ENCODE data around the gene SLC22A17. TPM values are rescaled to one million over a fixed set of nuclear protein-coding genes. Genes with fewer than 3 reads are reported as not detected.

Gene SLC22A17
- total RNA-seq, 1 donor from 2014 or later, result 52.5 TPM

- Mint-ChIP-seq H3K27me3 (no peaks in the 10 kb centered on the region), H3K36me3 (peaks cover 10% of the 10 kb centered on the region), H3K4me3 (peak overlapping the region; percentile 97), H3K9me3 (no peaks in the 10 kb centered on the region), H3K4me1 (ENCODE audit: unreplicated experiment) (peaks cover 17% of the 10 kb centered on the region), H3K27ac (peak overlapping the region; percentile 82)
- no peak for DNase-seq (ENCODE audit: extremely low spot score, unreplicated experiment)
- TF ChIP-seq, protein P1, sequence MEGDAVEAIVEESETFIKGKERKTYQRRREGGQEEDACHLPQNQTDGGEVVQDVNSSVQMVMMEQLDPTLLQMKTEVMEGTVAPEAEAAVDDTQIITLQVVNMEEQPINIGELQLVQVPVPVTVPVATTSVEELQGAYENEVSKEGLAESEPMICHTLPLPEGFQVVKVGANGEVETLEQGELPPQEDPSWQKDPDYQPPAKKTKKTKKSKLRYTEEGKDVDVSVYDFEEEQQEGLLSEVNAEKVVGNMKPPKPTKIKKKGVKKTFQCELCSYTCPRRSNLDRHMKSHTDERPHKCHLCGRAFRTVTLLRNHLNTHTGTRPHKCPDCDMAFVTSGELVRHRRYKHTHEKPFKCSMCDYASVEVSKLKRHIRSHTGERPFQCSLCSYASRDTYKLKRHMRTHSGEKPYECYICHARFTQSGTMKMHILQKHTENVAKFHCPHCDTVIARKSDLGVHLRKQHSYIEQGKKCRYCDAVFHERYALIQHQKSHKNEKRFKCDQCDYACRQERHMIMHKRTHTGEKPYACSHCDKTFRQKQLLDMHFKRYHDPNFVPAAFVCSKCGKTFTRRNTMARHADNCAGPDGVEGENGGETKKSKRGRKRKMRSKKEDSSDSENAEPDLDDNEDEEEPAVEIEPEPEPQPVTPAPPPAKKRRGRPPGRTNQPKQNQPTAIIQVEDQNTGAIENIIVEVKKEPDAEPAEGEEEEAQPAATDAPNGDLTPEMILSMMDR (conservative IDR thresholded peaks at IDR 0.05), result no peak
These were observed 44.7 kb downstream of the SLC22A17 start for GRCh38 chr14:23307687-23308644.

DNA sequence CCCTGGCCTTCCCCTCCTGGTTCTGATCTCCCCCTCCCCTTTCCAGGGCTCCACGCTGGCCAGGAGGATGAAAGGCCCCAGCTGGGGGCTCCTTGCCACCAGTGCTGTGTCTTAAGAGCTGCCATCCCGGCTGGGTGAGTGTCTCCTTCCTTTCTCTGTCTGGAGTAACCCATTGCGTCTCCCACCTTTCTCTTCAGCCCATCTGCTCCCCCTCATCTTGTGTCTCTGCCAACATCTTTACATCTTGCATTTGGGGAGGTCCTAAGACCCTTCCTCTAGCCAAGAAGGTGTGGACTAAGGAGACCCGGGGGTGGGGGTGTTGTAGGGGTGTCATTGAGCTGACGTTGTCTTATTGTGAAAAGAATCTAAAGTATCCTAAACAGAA, 45.5 kb downstream of the SLC22A17 start:
- DNase-seq (ENCODE audit: extremely low spot score, unreplicated experiment), result no peak
- H3K4me1 Mint-ChIP-seq (ENCODE audit: unreplicated experiment), result peaks cover 17% of the 10 kb centered on the region
- peak overlapping the region; percentile 97 for H3K4me3 Mint-ChIP-seq
- H3K36me3 Mint-ChIP-seq, result peaks cover 6% of the 10 kb centered on the region
- H3K27ac Mint-ChIP-seq, result peak overlapping the region; percentile 82
- no peaks in the 10 kb centered on the region for H3K9me3 Mint-ChIP-seq
- TF ChIP-seq, protein P1 (conservative IDR thresholded peaks at IDR 0.05), result no peak
- H3K27me3 Mint-ChIP-seq, result no peaks in the 10 kb centered on the region

DNA sequence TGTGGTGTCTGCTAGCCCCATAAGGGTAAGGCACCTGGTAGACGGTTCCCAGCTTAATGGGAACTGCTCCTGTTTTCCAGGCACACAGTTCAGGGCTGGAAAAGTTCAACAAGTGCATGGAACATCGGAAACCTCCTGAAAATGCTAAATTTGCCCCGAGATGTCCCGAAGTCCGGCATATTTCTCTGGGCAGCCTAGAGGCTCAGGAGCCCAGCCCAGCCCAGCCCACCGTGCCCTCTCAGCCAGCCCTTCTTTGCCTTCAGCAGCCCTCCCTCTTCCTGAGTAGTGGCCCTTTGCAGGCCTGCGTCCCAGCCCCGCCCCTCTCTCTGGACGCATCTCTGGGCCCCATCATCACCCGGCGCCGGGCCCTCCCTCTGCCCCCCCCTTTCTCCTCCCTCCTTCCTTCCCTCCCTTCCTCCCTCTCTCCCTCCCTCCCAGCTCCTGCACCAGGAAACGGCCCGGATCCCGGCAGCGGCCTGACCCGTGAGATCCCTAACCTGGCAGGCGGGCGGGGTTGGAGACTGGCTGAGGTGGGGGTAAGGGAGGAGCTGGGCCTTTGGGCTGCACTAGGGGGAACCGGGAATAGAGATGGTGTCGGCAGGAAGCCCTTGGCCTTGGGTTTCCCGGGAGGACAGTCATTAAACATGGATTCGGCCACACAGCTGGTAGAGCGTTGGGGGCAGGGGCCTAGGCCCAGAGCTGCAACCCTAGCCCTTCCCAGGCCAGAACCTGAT, 46.1 kb downstream of the SLC22A17 start, which contains the start of gene BCL2L2:
Gene BCL2L2, plus strand, starts transcription at position 422 of the 734 bp plus-strand sequence. CDS start 935 bp downstream, outside the sequence.
- DNase-seq (ENCODE audit: extremely low spot score, unreplicated experiment), result peak; percentile 88
- Mint-ChIP-seq H3K9me3 (no peaks in the 10 kb centered on the region), H3K36me3 (peaks cover 6% of the 10 kb centered on the region), H3K27ac (peak within 1 kb of the TSS; percentile 82), H3K4me3 (peak within 1 kb of the TSS; percentile 97), H3K4me1 (ENCODE audit: unreplicated experiment) (peaks cover 17% of the 10 kb centered on the region), H3K27me3 (no peaks in the 10 kb centered on the region)
- TF ChIP-seq, protein P1 (conservative IDR thresholded peaks at IDR 0.05), result no peak

DNA sequence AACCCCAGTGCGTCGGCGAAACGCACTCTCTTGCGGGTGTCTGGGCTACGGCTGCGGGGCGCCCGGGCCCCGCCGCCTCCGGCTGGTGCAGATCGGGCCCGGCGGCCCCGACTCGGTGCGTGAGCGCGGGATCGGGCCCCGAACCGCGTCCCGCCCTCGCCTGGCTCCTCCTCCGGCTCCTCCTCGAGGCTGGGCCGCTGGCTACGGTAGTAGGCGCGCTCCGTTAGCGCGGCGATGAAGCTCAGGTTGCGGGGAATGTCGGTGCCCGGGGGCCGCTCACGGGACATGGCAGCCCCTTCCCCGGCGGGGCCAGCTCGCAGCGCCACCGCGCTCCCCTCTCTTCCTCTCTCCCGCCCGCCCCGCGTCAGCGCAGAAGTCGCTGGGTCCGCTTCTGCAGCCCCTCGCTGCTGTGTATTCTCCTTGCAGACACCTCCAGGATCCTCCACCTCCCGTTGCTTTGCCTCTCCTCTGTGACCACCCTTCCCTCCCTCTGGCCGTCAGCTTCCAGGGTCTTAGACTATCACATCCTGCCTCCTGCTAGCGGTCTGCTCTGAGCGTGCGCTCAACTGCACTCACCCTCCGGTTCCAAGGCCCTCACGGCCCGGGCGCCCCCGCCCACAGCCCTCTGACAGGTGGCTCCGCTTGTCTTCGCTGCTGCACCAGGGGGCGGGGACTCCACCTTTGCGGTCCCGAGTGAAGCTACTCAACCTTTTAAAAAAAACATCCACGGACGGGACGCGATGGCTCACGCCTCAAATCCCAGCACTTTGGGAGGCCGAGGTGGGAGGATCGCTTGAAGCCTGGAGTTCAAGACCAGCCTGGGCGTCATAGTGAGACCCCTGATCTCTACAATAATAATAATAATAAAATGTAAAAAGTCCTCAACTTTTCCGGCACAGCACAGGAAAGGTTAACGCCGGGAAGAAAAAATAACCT, 50.1 kb downstream of the SLC22A17 start, which contains the start of gene PPP1R3E:
Gene PPP1R3E, minus strand, starts transcription at position 570 of the 936 bp plus-strand sequence. Its CDS starts 283 bp downstream, at position 287.
- TF ChIP-seq, protein P1 (conservative IDR thresholded peaks at IDR 0.05), result no peak
- Mint-ChIP-seq H3K27me3 (no peaks in the 10 kb centered on the region), H3K4me1 (ENCODE audit: unreplicated experiment) (peaks cover 14% of the 10 kb centered on the region), H3K4me3 (peak within 1 kb of the TSS; percentile 99), H3K9me3 (no peaks in the 10 kb centered on the region), H3K36me3 (peaks cover 2% of the 10 kb centered on the region), H3K27ac (peak within 1 kb of the TSS; percentile 97)
- DNase-seq (ENCODE audit: extremely low spot score, unreplicated experiment), result no peak

- Mint-ChIP-seq H3K36me3 (no peaks in the 10 kb centered on the region), H3K9me3 (no peaks in the 10 kb centered on the region), H3K4me3 (peak overlapping the region; percentile 99), H3K27me3 (no peaks in the 10 kb centered on the region), H3K4me1 (ENCODE audit: unreplicated experiment) (peaks cover 17% of the 10 kb centered on the region), H3K27ac (peak overlapping the region; percentile 96)
- TF ChIP-seq, protein P1 (conservative IDR thresholded peaks at IDR 0.05), result no peak
- DNase-seq (ENCODE audit: extremely low spot score, unreplicated experiment), result no peak
These were observed 50.8 kb downstream of the SLC22A17 start for GRCh38 chr14:23301969-23302289.
